H1 (cell line): Measurements from ENCODE around the gene TSG101. TPM values are rescaled to one million over a fixed set of nuclear protein-coding genes. Genes with fewer than 3 reads are reported as not detected.

Experiments
- CTCF ChIA-PET: fragments of 300-600 bp; sonication (Branson Sonifier 250); formaldehyde crosslinking; loops from one replicate; lab custom pipeline; 2021; ENCODE audit not compliant: partially characterized antibody; lab: Charles Lee
- POLR2A ChIA-PET: fragments of 300-600 bp; sonication (Branson Sonifier 250); formaldehyde crosslinking; loops from one replicate; lab custom pipeline; 2021; ENCODE audit warnings: inconsistent platforms; ENCODE audit not compliant: partially characterized antibody; lab: Charles Lee
- DNase-seq, 2 experiments: peaks; one replicate each; pipeline versions ENCODE4 v3.0.0 to v3.0.0-alpha.2; 2010 to 2022; ENCODE audit warnings: low spot score in 2 of 2, low read depth in 1 of 2, mixed read lengths in 1 of 2
- FAIRE-seq: peaks from 2 replicates; lab custom pipeline; 2011; peaks lifted over from hg19 to GRCh38; lab: Jason Lieb, UNC
- H2AFZ ChIP-seq: 2 replicates; pipeline ENCODE4 v1.8.1; 2012; ENCODE audit warnings: low read length, inconsistent platforms
- H2AK5ac ChIP-seq: 2 replicates; pipeline ENCODE4 v1.6.1; 2013; ENCODE audit warnings: low read depth, low read length
- H2BK120ac ChIP-seq: replicated peaks from 2 replicates; pipeline ENCODE3; 2013; ENCODE audit warnings: low read depth, low read length, inconsistent platforms
- H2BK12ac ChIP-seq: 2 replicates; pipeline ENCODE4 v1.6.1; 2013; ENCODE audit warnings: low read depth, low read length
- H2BK15ac ChIP-seq: 2 replicates; pipeline ENCODE4 v1.6.1; 2013; ENCODE audit warnings: low read length
- H2BK20ac ChIP-seq: 2 replicates; pipeline ENCODE4 v1.6.1; 2013; ENCODE audit warnings: low read length
- H2BK5ac ChIP-seq: 2 replicates; pipeline ENCODE4 v1.6.1; 2013; ENCODE audit warnings: low read depth, low read length
- H3K14ac ChIP-seq: 2 replicates; pipeline ENCODE4 v1.6.1; 2013; ENCODE audit warnings: inconsistent platforms; ENCODE audit not compliant: insufficient read length
- H3K18ac ChIP-seq: 2 replicates; pipeline ENCODE4 v1.6.1; 2013; ENCODE audit warnings: low read length; ENCODE audit errors: extremely low read depth
- H3K23ac ChIP-seq: 2 replicates; pipeline ENCODE4 v1.6.1; 2013; ENCODE audit warnings: inconsistent platforms; ENCODE audit not compliant: insufficient read length
- H3K23me2 ChIP-seq: 2 replicates; pipeline ENCODE4 v1.6.1; 2013; ENCODE audit warnings: low read depth, low read length
- H3K27ac ChIP-seq: 2 replicates; pipeline ENCODE4 v1.6.1; 2011; ENCODE audit warnings: low read depth, low read length, inconsistent platforms
- H3K27me3 ChIP-seq, 4 experiments: replicated peaks in 1 of 4; 1 replicate in 1 of 4; 2 replicates in 3 of 4; pipeline versions ENCODE4 v1.6.1 to v1.8.1; 2011 to 2013; ENCODE audit warnings: low read length in 3 of 4, mild to moderate bottlenecking in 3 of 4, inconsistent platforms in 2 of 4, mixed read lengths in 2 of 4, moderate library complexity in 1 of 4; ENCODE audit not compliant: control insufficient read depth in 3 of 4, insufficient read depth in 3 of 4; ENCODE audit errors: extremely low read depth in 1 of 4
- H3K36me3 ChIP-seq, 4 experiments: 2 replicates each; pipeline versions ENCODE4 v1.6.1 to v1.8.1; 2011 to 2013; ENCODE audit warnings: mild to moderate bottlenecking in 4 of 4, low read length in 3 of 4, moderate library complexity in 2 of 4, control low read depth in 1 of 4, inconsistent platforms in 1 of 4; ENCODE audit not compliant: insufficient read depth in 4 of 4, control insufficient read depth in 2 of 4
- H3K4ac ChIP-seq: replicated peaks from 2 replicates; pipeline ENCODE3; 2013; ENCODE audit warnings: low read length, low read depth, mixed read lengths, inconsistent platforms; ENCODE audit not compliant: insufficient read length
- H3K4me1 ChIP-seq, 4 experiments: replicated peaks in 1 of 4; 1 replicate in 1 of 4; 2 replicates in 3 of 4; pipeline versions ENCODE4 v1.6.1 to v1.8.1; 2011 to 2013; ENCODE audit warnings: low read length in 3 of 4, inconsistent platforms in 2 of 4, mixed read lengths in 1 of 4; ENCODE audit not compliant: insufficient read depth in 4 of 4, control insufficient read depth in 3 of 4
- H3K4me2 ChIP-seq, 2 experiments: 2 replicates each; pipeline versions ENCODE4 v1.6.1 to v1.8.1; 2011 to 2013; ENCODE audit warnings: low read depth in 2 of 2, low read length in 2 of 2, control low read depth in 1 of 2, inconsistent platforms in 1 of 2, mild to moderate bottlenecking in 1 of 2; ENCODE audit not compliant: insufficient read depth in 1 of 2
- H3K4me3 ChIP-seq, 4 experiments: fragments of 200-600, 300-600 bp in 1 of 4; sonication (generic), shearing (Covaris generic), sonication (Bioruptor Twin) in 1 of 4; 2 replicates each; pipeline versions ENCODE4 v1.5.1 to v1.8.1; 2011 to 2016; ENCODE audit warnings: low read length in 4 of 4, low read depth in 3 of 4, control low read depth in 2 of 4, inconsistent platforms in 2 of 4, mild to moderate bottlenecking in 2 of 4, mixed read lengths in 1 of 4, moderate library complexity in 1 of 4; ENCODE audit not compliant: insufficient read depth in 2 of 4; ENCODE audit errors: extremely low read depth in 1 of 4
- H3K56ac ChIP-seq: replicated peaks from 2 replicates; pipeline ENCODE3; 2013; ENCODE audit warnings: low read depth, mild to moderate bottlenecking, mixed read lengths, low read length, inconsistent platforms; ENCODE audit not compliant: insufficient read length
- H3K79me1 ChIP-seq: 2 replicates; pipeline ENCODE4 v1.6.1; 2013; ENCODE audit warnings: low read depth, low read length, control low read depth
- H3K79me2 ChIP-seq, 2 experiments: 2 replicates each; pipeline versions ENCODE4 v1.6.1 to v1.8.1; 2012 to 2013; ENCODE audit warnings: low read length in 2 of 2, mild to moderate bottlenecking in 2 of 2, inconsistent platforms in 1 of 2; ENCODE audit not compliant: insufficient read depth in 2 of 2, control insufficient read depth in 1 of 2
- H3K9ac ChIP-seq, 4 experiments: replicated peaks in 1 of 4; 1 replicate in 1 of 4; 2 replicates in 3 of 4; pipeline versions ENCODE4 v1.6.1 to v1.8.1; 2011 to 2013; ENCODE audit warnings: low read depth in 3 of 4, low read length in 3 of 4, control low read depth in 2 of 4, mild to moderate bottlenecking in 2 of 4, moderate library complexity in 2 of 4, inconsistent platforms in 1 of 4; ENCODE audit errors: extremely low read depth in 1 of 4
- H3K9me3 ChIP-seq, 2 experiments: 2 replicates each; pipeline versions ENCODE4 v1.6.1 to v1.8.1; 2012 to 2013; ENCODE audit warnings: mild to moderate bottlenecking in 2 of 2, moderate library complexity in 2 of 2, control low read depth in 1 of 2, inconsistent platforms in 1 of 2, low read depth in 1 of 2, low read length in 1 of 2, mixed read lengths in 1 of 2; ENCODE audit not compliant: insufficient read depth in 2 of 2
- H4K20me1 ChIP-seq, 2 experiments: replicated peaks in 1 of 2; 2 replicates each; pipeline versions ENCODE3 to v1.8.1; 2011 to 2013; ENCODE audit warnings: inconsistent platforms in 2 of 2, low read length in 2 of 2, mild to moderate bottlenecking in 1 of 2; ENCODE audit not compliant: insufficient read depth in 2 of 2, control insufficient read depth in 1 of 2
- H4K5ac ChIP-seq: 2 replicates; pipeline ENCODE4 v1.6.1; 2013; ENCODE audit warnings: low read length, low read depth, mixed read lengths, inconsistent platforms; ENCODE audit not compliant: insufficient read length
- H4K8ac ChIP-seq: 2 replicates; pipeline ENCODE4 v1.8.0; 2013; ENCODE audit warnings: mild to moderate bottlenecking, moderate library complexity, low read length, inconsistent platforms; ENCODE audit not compliant: insufficient read depth; ENCODE audit errors: extremely low read depth
- H4K91ac ChIP-seq: replicated peaks from 2 replicates; pipeline ENCODE3; 2013; ENCODE audit warnings: low read length, mixed read lengths, inconsistent platforms; ENCODE audit not compliant: insufficient read length
- BRCA1 ChIP-seq: IDR thresholded peaks from 2 replicates; pipeline ENCODE4 v1.6.1; 2012; ENCODE audit warnings: low read depth, low read length, improper control_type of control experiment
- CBX5 ChIP-seq: fragments of 300-800, 300-1000 bp; sonication (generic); IDR thresholded peaks from 2 replicates; pipeline ENCODE4 v1.7.1; 2016; ENCODE audit warnings: antibody characterized with exemption, low read length, low read depth
- CREB1 ChIP-seq: IDR thresholded peaks from 2 replicates; pipeline ENCODE4 v1.6.1; 2012; ENCODE audit warnings: inconsistent platforms
- FOSL1 ChIP-seq: IDR thresholded peaks from 2 replicates; pipeline ENCODE4 v1.6.1; 2011; ENCODE audit warnings: mild to moderate bottlenecking, low read depth, low read length, moderate library complexity; ENCODE audit not compliant: insufficient read depth
- JUND ChIP-seq: IDR thresholded peaks from 2 replicates; pipeline ENCODE4 v1.6.1; 2011; ENCODE audit warnings: mild to moderate bottlenecking, improper control_type of control experiment, low read length
- KDM1A ChIP-seq: fragments of 200-600, 300-600 bp; sonication (generic); IDR thresholded peaks from 2 replicates; pipeline ENCODE4 v1.7.1; 2016; ENCODE audit warnings: mild to moderate bottlenecking, low read length, borderline replicate concordance
- KDM4A ChIP-seq: IDR thresholded peaks from one replicate; pipeline ENCODE4 v1.7.1; 2012; ENCODE audit warnings: low read depth, mild to moderate bottlenecking, moderate library complexity, low read length, inconsistent platforms; ENCODE audit not compliant: severe bottlenecking
- NRF1 ChIP-seq: IDR thresholded peaks from 2 replicates; pipeline ENCODE4 v1.6.1; 2011; ENCODE audit warnings: mild to moderate bottlenecking, low read depth, low read length, improper control_type of control experiment
- PHF8 ChIP-seq: fragments of 200-600 bp; sonication (generic); conservative IDR thresholded peaks from 2 replicates; pipeline ENCODE4 v1.7.1; 2012; ENCODE audit warnings: low read depth, mild to moderate bottlenecking, inconsistent platforms, low read length, moderate library complexity
- POU5F1 ChIP-seq: IDR thresholded peaks from 2 replicates; pipeline ENCODE4 v1.6.1; 2011; ENCODE audit warnings: low read depth, mild to moderate bottlenecking, low read length, moderate library complexity
- SIRT6 ChIP-seq: IDR thresholded peaks from one replicate; pipeline ENCODE4 v1.7.1; 2012; ENCODE audit warnings: low read length, inconsistent platforms
- ZNF274 ChIP-seq: IDR thresholded peaks from 2 replicates; pipeline ENCODE4 v1.7.0; 2012; ENCODE audit warnings: low read length, borderline replicate concordance; ENCODE audit errors: extremely low read depth
- WGBS, 2 experiments: shearing (Covaris generic) in 1 of 2; methylation state at CpG; one replicate each; pipeline versions ENCODE4 v1.1.6 to v1.1.7; 2013 to 2015; ENCODE audit warnings: low lambda C conversion rate in 2 of 2, mixed read lengths in 2 of 2, inconsistent platforms in 1 of 2, low coverage in 1 of 2, missing lambda C conversion rate in 1 of 2; ENCODE audit not compliant: insufficient replicate concordance in 2 of 2, insufficient coverage in 1 of 2, insufficient read length in 1 of 2; ENCODE audit errors: extremely low coverage in 1 of 2, missing lambda C conversion rate in 1 of 2; 5-methylcytosine and 5-hydroxymethylcytosine counted together
- polyA plus RNA-seq, 7 experiments: library from polyadenylated mRNA; depleted of rRNA in 3 of 7; stranded (reverse) in 5 of 7; unstranded in 2 of 7; fragments of >200 nt in 5 of 7; fragments of 200-250 nt in 2 of 7; gene quantifications; 1 replicate in 5 of 7; 2 replicates in 1 of 7; 4 replicates in 1 of 7; pipeline versions ENCODE4 v1.2.1 to v1.2.3, GENCODE V29; 2011 to 2013; ENCODE audit warnings: missing spikeins in 2 of 7, mixed read lengths in 2 of 7
- total RNA-seq: library from RNA; stranded (reverse); fragmentation: NEBNext Ultra II Directional; extraction: Animal tissue kit (Norgen Biotek cat#: 25700); gene quantifications from 2 replicates; pipeline ENCODE4 v1.2.1, GENCODE V29; 2021
- TF ChIP-seq, protein P1 (sequence below): IDR thresholded peaks from 2 replicates; pipeline ENCODE4 v1.6.1; 2012; ENCODE audit warnings: inconsistent platforms
- TF ChIP-seq, protein P2 (sequence below): IDR thresholded peaks from 2 replicates; pipeline ENCODE4 v1.6.1; 2012; ENCODE audit warnings: inconsistent platforms

TSG101 gene
- total and polyA plus RNA-seq, 2 of the 8 experiments (the other 6 are each of a cell fraction or from before 2014, with no cell fraction given), result 50.8 to 151 TPM

DNA sequence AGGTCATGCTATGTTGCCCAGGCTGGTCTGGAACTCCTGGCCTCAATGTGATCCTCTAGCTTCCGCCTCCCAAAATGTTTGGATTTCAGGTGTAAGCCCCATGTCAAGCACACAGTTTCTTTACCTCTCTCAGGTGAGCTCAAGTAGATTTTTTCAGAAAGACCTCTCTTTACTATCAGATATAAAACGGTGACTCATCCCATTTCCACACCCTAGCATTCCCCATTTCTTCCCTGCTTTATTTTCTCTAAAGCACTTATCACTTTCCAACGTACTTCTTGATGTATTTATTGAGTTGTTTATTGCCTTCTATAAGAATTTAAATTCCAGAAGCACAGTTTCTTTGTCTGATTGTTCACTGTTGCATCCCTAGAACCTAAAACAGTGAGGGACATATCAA lies 3.7 kb downstream of the TSG101 start:
- H3K9me3 ChIP-seq, result no peaks in the 10 kb centered on the region
- peaks cover 2% of the 10 kb centered on the region; the same call in 1 of the 2 replicates for H3K23me2 ChIP-seq
- H3K9ac ChIP-seq, result no peak overlapping the region
- DNase-seq, result no peak
- no peak overlapping the region for H3K27ac ChIP-seq
- no peak overlapping the region for H3K4me2 ChIP-seq
- H3K14ac ChIP-seq, result no peak overlapping the region
- no peak for FAIRE-seq
- no peak overlapping the region for H2BK20ac ChIP-seq
- H2BK12ac ChIP-seq, result no peak overlapping the region
- H4K5ac ChIP-seq, result no peak overlapping the region
- H2AFZ ChIP-seq, result no peak overlapping the region
- ChIA-PET CTCF (interaction anchor here (0.6 to 2.5 kb wide), 5 partner anchors 9 to 128 kb away, joined by 3 to 10 read pairs (median 3); no protein-coding TSS in a partner anchor), POLR2A (interaction anchor here (1.0 to 1.7 kb wide), 2 partner anchors 10 to 65 kb away, joined by 4 to 7 read pairs; partner anchors contain the start of gene UEVLD)
- no peak overlapping the region for H2BK5ac ChIP-seq
- H3K4me3 ChIP-seq, result no peak overlapping the region
- no peak overlapping the region for H3K18ac ChIP-seq
- H3K23ac ChIP-seq, result no peak overlapping the region
- H4K91ac ChIP-seq, result no peak overlapping the region
- no peak overlapping the region for H4K8ac ChIP-seq
- no peak for TF ChIP-seq CREB1
- TF ChIP-seq KDM4A, result no peak
- no peak for TF ChIP-seq KDM1A
- no peak for TF ChIP-seq ZNF274
- TF ChIP-seq JUND, result no peak
- TF ChIP-seq BRCA1, result no peak
- no peak for TF ChIP-seq SIRT6
- TF ChIP-seq PHF8, result no peak
- TF ChIP-seq CBX5, result no peak
- no peak for TF ChIP-seq POU5F1
- TF ChIP-seq, protein P1, sequence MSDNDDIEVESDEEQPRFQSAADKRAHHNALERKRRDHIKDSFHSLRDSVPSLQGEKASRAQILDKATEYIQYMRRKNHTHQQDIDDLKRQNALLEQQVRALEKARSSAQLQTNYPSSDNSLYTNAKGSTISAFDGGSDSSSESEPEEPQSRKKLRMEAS, result no peak
- TF ChIP-seq, protein P2, sequence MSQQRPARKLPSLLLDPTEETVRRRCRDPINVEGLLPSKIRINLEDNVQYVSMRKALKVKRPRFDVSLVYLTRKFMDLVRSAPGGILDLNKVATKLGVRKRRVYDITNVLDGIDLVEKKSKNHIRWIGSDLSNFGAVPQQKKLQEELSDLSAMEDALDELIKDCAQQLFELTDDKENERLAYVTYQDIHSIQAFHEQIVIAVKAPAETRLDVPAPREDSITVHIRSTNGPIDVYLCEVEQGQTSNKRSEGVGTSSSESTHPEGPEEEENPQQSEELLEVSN, result no peak
- no peak for TF ChIP-seq NRF1
- no peak for TF ChIP-seq FOSL1
- no peak overlapping the region for H2BK120ac ChIP-seq
- H3K79me1 ChIP-seq, result peaks cover 3% of the 10 kb centered on the region; the same call in 1 of the 2 replicates
- H2BK15ac ChIP-seq, result no peak overlapping the region
- peaks cover 0 to 67% of the 10 kb centered on the region in 2 experiments; a peak in 2 of 4 replicates for H3K79me2 ChIP-seq
- peaks cover 0 to 3% (median 0%) of the 10 kb centered on the region in 4 experiments; a peak in 2 of 8 replicates for H3K36me3 ChIP-seq
- 86% methylated on average over 3 of the region's 3 CpGs; no CpG with 5 or more reads in 1 of the 2 experiments for WGBS, 2 experiments
- no peak overlapping the region for H2AK5ac ChIP-seq
- no peaks in the 10 kb centered on the region for H3K27me3 ChIP-seq
- peaks cover 0 to 3% (median 0%) of the 10 kb centered on the region in 4 experiments; a peak in 2 of 7 replicates for H3K4me1 ChIP-seq
- no peak overlapping the region for H3K56ac ChIP-seq
- H3K4ac ChIP-seq, result no peak overlapping the region
- peaks cover 2 to 4% of the 10 kb centered on the region in 2 experiments for H4K20me1 ChIP-seq
